Heart left ventricle (tissue), 16 donors: ENCODE data around the gene TOGARAM1. TPM values are rescaled to one million over a fixed set of nuclear protein-coding genes. Genes with fewer than 3 reads are reported as not detected.

Experiments
- ATAC-seq, 4 donors: fragments of 200-7000 bp; cut with Tn5 transposase; one replicate each; pipeline ENCODE4 v1.9.1; 2020 to 2022; ENCODE audit warnings: moderate library complexity in 4 of 4, mild to moderate bottlenecking in 3 of 4, moderate number of reproducible peaks in 1 of 4
- DNase-seq, 5 donors: peaks; one replicate each; pipeline ENCODE4 v3.0.0-alpha.2; 2020
- H3K27ac ChIP-seq, 12 donors: fragments of 200-600 bp; sonication (generic) in 4 of 12; one replicate each; pipeline versions ENCODE4 v1.5.0 to v1.8.0; 2016 to 2022; ENCODE audit warnings: mild to moderate bottlenecking in 2 of 12
- H3K27me3 ChIP-seq, 9 donors: fragments of 200-600 bp; sonication (generic) in 2 of 9; one replicate each; pipeline versions ENCODE4 v1.5.1 to v1.8.0; 2016 to 2022; ENCODE audit warnings: mild to moderate bottlenecking in 3 of 9
- H3K36me3 ChIP-seq, 9 donors: fragments of 200-600 bp; sonication (generic) in 2 of 9; one replicate each; pipeline versions ENCODE4 v1.5.0 to v1.8.0; 2018 to 2022; ENCODE audit warnings: mild to moderate bottlenecking in 2 of 9
- H3K4me1 ChIP-seq, 12 donors: fragments of 200-600 bp; sonication (generic) in 4 of 12; one replicate each; pipeline versions ENCODE4 v1.5.0 to v1.8.0; 2016 to 2022; ENCODE audit warnings: mild to moderate bottlenecking in 3 of 12
- H3K4me3 ChIP-seq, 12 donors: fragments of 200-600 bp; sonication (generic) in 4 of 12; one replicate each; pipeline versions ENCODE4 v1.5.0 to v1.8.0; 2017 to 2022; ENCODE audit warnings: mild to moderate bottlenecking in 9 of 12, moderate library complexity in 4 of 12
- H3K9me3 ChIP-seq, 12 donors: fragments of 200-600 bp; sonication (generic) in 4 of 12; one replicate each; pipeline versions ENCODE4 v1.5.0 to v1.8.0; 2016 to 2022; ENCODE audit warnings: mild to moderate bottlenecking in 1 of 12
- POLR2A ChIP-seq, 2 donors: fragments of 450-650 bp; IDR thresholded peaks; one replicate each; pipeline ENCODE4 v1.6.1; 2017; ENCODE audit warnings: antibody characterized with exemption in 2 of 2, mild to moderate bottlenecking in 2 of 2, moderate library complexity in 2 of 2
- WGBS, 4 donors: extraction: QIAGEN DNeasy Blood & Tissue Kit in 2 of 4; methylation state at CpG; one replicate each; pipeline versions ENCODE4 v1.1.5 to v1.1.7; 2013 to 2018; 5-methylcytosine and 5-hydroxymethylcytosine counted together
- intact Hi-C, 10 donors: fragments of 100-400 bp; cut with DNase I; formaldehyde crosslinking; loops; one replicate each; pipeline versions ENCODE4 v1.11.1 to v1.14.2; 2022
- polyA plus RNA-seq, 2 donors: library from polyadenylated mRNA; stranded (reverse); fragments of 200-250 nt; gene quantifications; one replicate each; pipeline ENCODE4 v1.2.3, GENCODE V29; 2013
- total RNA-seq, 9 donors: library from RNA; depleted of rRNA in 2 of 9; stranded (reverse); fragments of >200 nt in 2 of 9; fragmentation: NEBNext Ultra II Directional in 3 of 9; extraction: Animal tissue kit (Norgen Biotek cat#: 25700) in 3 of 9; gene quantifications; one replicate each; pipeline versions ENCODE4 v1.1.0 to v1.2.4, GENCODE V29; 2016 to 2023
- TF ChIP-seq, protein P1 (sequence below), 12 donors: fragments of 200-600 bp; sonication (generic) in 4 of 12; IDR thresholded peaks; one replicate each; pipeline versions ENCODE4 v1.5.0 to v1.8.0; 2018 to 2022; ENCODE audit warnings: antibody characterized with exemption in 12 of 12, mild to moderate bottlenecking in 5 of 12
- donor health status: ischemic (EF 13 %, LVEDD 7.1; RV severe dilation, severe dysfunction).
- donor health status: healthy with polysubstance abuse.
- donor health status: DM: no; HTN: yes; CAD: no.
- donor health status: DM: no; HTN: no; CAD: no.
- donor health status: ischemic (EF 25% LVEDD 6.9; RV normal size, moderate dysfunction).
- donor health status: ischemic (EF 25% LVEDD 5.7; RV mildly dilated, moderate dysfunction).
- donor health status: healthy.
- donor health status: DM: yes; HTN: yes; CAD: no.
- donor health status: ischemic (EF 35%, LVEDD 5.7; RV mildly dilated, moderate dysfunction).
- donor health status: nonischemic (EF 11% LVEDD 7.7; RV severe dilation, severe dysfunction).
- donor health status: DM: yes; HTN: yes; CAD: no.
- donor health status: PGD.
- donor health status: ischemic (EF 29% LVEDD 5.4; RV normal size, mild dysfunction).
- donor health status: nonischemic (EF 23%, LVEDD 6.1; RV moderate dilation, normal function).

The TOGARAM1 gene
- total and polyA plus RNA-seq, 11 donors, result 2.7 to 24.0 (median 18.4) TPM

DNA sequence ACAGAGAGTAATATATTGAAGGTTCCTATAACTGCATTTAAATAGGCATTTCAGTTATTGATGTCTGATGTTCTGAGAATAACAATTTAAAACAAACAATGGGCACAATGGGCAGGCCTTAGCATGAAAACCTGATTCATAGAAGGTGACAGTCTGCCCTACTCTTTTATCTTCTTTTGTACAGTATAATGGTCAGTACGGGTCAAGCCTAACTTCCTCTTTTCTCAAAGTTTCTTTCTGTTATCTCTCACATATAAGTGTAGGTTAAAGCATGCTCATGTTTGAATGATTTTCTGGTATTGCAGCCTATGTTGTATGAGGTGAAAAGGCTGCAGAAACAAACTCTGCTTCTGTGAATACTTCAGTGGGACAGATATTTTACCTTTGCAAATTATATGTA lies 158.1 kb downstream of the TOGARAM1 start:
- DNase-seq, result no peak
- 71 to 87% (median 76%) methylated on average over 1 of the region's 1 CpG for WGBS, 4 donors

DNA sequence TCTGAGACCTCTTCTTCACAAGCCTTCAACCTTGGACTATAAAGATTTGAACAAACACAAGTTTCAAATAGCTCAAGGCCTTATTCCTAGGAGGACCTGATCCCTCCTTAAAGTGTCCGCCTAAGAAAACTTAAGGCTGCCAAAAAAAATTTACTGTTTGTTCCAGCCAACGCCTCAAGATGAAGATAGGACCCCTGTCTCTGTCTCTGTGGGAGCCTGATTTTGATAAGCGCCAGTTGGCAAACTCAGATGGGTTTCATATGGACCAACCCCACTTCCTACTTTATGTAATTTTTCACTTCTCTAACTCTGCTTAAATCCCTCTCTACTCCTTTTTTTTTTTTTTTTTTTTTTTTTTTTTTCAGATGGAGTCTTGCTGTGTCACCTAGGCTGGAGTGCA lies 161.3 kb downstream of the TOGARAM1 start:
- intact Hi-C loops, result no loop called here
- 87 to 95% (median 89%) methylated on average over 3 of the region's 3 CpGs for WGBS, 4 donors
- Histone ChIP-seq H3K4me3 (no peak overlapping the region), H3K4me1 (no peaks in the 10 kb centered on the region), H3K27me3 (no peaks in the 10 kb centered on the region), H3K27ac (no peak overlapping the region), H3K36me3 (peaks cover 0 to 97% (median 95%) of the 10 kb centered on the region in 9 donors), H3K9me3 (no peaks in the 10 kb centered on the region)
- no peak for TF ChIP-seq POLR2A (IDR thresholded peaks at IDR 0.05)
- TF ChIP-seq, protein P1, sequence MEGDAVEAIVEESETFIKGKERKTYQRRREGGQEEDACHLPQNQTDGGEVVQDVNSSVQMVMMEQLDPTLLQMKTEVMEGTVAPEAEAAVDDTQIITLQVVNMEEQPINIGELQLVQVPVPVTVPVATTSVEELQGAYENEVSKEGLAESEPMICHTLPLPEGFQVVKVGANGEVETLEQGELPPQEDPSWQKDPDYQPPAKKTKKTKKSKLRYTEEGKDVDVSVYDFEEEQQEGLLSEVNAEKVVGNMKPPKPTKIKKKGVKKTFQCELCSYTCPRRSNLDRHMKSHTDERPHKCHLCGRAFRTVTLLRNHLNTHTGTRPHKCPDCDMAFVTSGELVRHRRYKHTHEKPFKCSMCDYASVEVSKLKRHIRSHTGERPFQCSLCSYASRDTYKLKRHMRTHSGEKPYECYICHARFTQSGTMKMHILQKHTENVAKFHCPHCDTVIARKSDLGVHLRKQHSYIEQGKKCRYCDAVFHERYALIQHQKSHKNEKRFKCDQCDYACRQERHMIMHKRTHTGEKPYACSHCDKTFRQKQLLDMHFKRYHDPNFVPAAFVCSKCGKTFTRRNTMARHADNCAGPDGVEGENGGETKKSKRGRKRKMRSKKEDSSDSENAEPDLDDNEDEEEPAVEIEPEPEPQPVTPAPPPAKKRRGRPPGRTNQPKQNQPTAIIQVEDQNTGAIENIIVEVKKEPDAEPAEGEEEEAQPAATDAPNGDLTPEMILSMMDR (IDR thresholded peaks at IDR 0.05), result no peak
- DNase-seq (no peak), ATAC-seq (no peak)

More for the DNA sequence above, 158.1 kb downstream of the TOGARAM1 start:
- ATAC-seq, result no peak
- Histone ChIP-seq H3K27me3 (no peaks in the 10 kb centered on the region), H3K9me3 (no peaks in the 10 kb centered on the region), H3K4me1 (no peaks in the 10 kb centered on the region), H3K36me3 (peaks cover 0 to 100% (median 96%) of the 10 kb centered on the region in 9 donors), H3K4me3 (no peak overlapping the region), H3K27ac (no peak overlapping the region)
- no peak for TF ChIP-seq POLR2A (IDR thresholded peaks at IDR 0.05)
- TF ChIP-seq, protein P1 (IDR thresholded peaks at IDR 0.05), result no peak
- intact Hi-C loops, result no loop called here

Other genes with a start within 250 kb of the TOGARAM1 start
- 10 to 100 TPM in 6 of 9 donors, 1 to 10 TPM in 3; 6.2 to 13.5 (median 10.5) TPM for gene KLHL28, start 243 bp upstream of the TOGARAM1 start, total RNA-seq
- 1 to 10 TPM; 2.1 to 3.3 TPM for gene KLHL28, start 243 bp upstream of the TOGARAM1 start, polyA plus RNA-seq
- gene PRPF39, start 121.9 kb downstream of the TOGARAM1 start, total RNA-seq, result 10 to 100 TPM in 7 of 9 donors, 1 to 10 TPM in 2; 5.9 to 17.0 (median 13.3) TPM
- gene PRPF39, start 121.9 kb downstream of the TOGARAM1 start, polyA plus RNA-seq, result 10 to 100 TPM in 1 of 2 donors, 1 to 10 TPM in 1; 9.3 to 13.1 TPM
- gene FKBP3, start 172.3 kb downstream of the TOGARAM1 start, total RNA-seq, result 100 to 1,000 TPM in 4 of 9 donors, 10 to 100 TPM in 5; 66.8 to 131 (median 99.1) TPM
- gene FKBP3, start 172.3 kb downstream of the TOGARAM1 start, polyA plus RNA-seq, result 100 to 1,000 TPM in 1 of 2 donors, 10 to 100 TPM in 1; 81.8 to 226 TPM
- gene FANCM, start 173.7 kb downstream of the TOGARAM1 start, total RNA-seq, result 1 to 10 TPM; 1.8 to 4.5 (median 3.2) TPM
- 1 to 10 TPM; 1.4 to 2.9 TPM for gene FANCM, start 173.7 kb downstream of the TOGARAM1 start, polyA plus RNA-seq